Inferior parietal cortex (tissue), 1 donor: ENCODE measurements around the gene GOLGA8O.
"Not testable (repeated sequence)": the region's sequence is repeated elsewhere in the genome, so short reads cannot be mapped to it uniquely, and the experiment has no call there.

ENCODE experiments used
- DNase-seq: peaks from one replicate; pipeline ENCODE4 v3.0.0-alpha.2; 2016; ENCODE audit errors: extremely low spot score

GOLGA8O gene

DNA sequence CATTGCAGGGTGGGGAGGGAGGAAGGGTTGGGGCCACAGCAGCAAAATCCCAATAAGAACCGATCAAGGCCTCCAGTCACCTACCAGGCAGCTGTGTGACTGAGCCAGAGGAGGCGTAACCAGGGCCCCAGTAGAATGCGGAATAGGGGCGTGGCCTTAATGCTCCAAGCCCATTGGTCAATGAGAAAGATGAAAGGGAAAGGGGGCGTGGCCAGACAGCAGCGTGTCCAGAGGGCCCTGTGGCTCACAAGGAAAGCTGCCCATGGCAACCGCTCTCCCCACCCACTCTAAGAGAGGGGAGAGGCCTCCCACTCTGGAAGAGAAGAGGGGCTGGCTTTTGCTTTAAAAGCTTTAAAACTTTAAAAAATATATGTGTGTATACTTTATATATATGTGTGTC is at the start of gene GOLGA8O:
GOLGA8O (minus strand) TSS at position 101 of the 400 bp plus-strand sequence; CDS start at position 3, 98 bp downstream.
- DNase-seq, result not testable (repeated sequence)

DNA sequence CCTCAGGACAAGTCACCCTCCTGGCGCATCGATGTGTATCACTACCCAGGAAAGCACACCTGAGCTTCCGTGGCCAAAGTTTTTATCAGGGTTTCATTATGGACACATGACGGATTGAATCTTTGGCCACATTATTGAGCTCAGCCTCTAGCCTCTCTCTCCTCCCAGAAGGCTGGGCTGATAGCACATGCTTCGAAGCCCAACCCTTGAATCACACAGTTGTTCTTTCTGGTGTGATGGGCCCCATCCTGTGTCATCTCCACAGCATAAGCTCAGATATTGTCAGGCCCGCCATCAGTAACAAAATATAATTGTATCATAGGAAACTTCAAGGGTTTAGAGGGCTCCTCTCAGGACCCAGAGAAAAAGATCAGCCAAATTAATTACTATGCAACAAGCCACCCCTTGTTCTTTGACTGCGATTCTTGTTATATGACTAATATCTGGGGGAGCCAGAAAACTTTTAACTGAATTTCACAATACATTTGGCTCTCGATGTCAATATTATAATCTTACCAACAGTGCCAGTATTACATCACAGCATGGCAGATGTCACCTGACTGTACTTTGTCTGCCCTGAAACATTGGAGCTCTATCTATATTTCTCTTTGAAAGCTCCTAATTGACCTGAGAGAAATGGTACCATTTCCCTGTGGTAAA is 48.8 kb upstream of the GOLGA8O start:
- DNase-seq, result not testable (repeated sequence)

DNA sequence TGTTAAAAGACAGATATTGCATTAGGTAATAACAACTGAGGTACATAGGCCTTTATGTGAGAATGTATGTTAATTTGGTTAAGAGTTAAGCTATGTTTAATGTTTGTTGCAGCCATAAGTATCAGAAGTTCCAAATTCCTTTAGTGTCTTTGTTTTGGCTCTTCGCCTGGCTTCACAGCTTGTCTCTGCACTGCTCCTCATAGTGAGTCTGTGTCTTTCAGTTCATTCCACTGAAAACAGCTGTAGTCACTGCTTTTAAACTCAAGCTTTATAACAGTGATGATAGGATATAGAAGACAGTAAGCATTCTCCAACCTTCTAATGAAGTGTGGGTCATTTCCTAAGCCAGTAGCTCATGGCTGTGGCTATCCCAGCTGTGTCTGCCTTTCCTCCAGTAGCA is 47.5 kb upstream of the GOLGA8O start:
- DNase-seq, result not testable (repeated sequence)

DNA sequence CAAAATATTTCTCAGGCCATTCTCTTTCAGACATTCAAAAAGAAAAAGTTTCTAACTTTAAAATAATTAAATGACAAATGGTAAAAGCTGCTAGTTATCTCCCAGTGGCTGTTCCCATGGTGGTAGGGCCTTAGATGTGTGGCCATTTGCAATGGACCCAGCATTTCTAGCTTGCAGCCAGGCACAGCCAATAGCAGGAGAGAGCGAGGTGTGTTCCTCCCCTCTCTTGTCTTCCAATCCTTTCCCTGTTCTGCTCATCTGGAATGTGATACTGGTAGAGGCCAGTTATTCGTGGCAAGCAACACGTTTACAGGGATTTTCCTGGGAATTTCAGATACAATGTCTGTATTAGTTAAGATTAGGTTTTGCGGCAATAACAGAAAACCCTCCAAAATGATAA is 37.3 kb upstream of the GOLGA8O start:
- not testable (repeated sequence) for DNase-seq

DNA sequence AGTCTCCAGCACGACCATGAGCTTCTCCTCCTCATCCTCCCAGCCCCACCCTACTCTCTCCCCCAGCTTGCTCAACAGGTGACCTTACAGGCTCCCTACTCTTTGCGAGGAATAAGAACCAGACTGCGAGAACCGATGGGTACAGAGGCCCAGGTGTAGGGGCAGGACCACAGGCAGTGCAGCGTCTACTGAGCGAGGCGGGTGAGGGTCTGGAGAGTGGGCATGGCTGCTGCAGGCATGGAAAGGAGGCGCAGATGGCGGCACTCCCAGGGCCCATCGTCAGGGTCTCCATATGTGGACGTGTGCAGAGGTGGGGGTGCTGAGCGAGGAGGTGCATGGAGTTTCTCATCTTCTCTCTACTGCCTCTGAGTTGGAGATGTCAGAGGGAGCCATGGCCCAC is 31.0 kb upstream of the GOLGA8O start:
- DNase-seq, result not testable (repeated sequence)

DNA sequence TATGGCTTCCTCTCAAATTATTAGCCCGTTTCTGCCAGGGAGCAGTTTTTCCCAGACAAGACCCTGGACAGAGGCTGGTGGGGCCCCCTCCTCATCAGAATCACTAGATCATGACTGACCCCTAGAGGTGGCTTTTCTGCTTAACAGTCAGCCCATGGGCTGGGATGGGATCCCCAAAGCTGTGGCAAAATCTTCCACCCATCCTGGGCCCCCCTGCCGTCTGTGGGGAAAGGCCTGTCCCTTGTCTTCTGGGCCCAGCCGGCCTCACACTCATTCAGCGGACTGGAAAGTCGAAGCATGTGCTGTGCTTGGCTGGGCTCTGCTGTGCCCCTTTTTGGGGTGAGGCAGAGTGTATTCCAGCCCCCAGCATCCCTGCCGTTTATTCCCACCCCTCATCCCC is 27.9 kb upstream of the GOLGA8O start:
- DNase-seq, result not testable (repeated sequence)

DNA sequence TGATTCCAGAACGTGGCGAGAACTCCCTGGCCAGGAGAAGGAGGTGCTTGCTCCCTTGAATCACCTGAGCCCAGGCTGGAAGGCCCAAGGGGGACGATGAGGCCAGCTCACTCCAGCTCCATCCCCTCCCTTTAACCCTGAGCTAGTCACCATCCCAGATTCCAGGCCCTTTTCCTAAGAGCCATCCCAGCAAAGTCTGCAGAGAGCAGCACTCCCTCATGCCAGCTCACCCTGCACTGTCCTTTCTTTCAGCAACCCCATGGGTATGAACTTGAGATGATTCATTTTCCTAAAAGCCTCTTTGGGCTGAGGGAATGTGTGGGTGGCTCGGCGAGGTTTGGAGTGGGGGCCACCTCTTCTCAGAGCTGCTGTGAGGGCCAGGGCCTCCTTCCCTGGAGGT is 26.2 kb upstream of the GOLGA8O start:
- not testable (repeated sequence) for DNase-seq

DNA sequence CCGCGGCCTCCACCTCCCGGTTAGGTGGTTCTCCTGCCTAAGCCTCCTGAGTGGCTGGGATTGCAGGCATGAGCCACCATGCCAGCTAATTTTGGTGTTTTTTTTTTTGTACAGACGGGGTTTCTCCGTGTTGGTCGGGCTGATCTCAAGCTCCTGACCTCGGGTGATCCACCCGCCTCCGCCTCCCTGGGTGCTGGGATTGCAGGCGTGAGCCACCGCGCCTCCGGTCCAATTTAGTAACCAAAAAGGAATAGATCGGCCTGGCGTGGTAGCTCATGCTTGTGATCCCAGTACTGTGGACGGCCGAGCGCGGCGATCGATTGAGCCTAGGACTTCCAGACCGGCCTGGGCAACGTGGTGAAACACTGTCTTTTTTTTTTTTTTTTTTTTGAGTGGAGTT is 12.6 kb upstream of the GOLGA8O start:
- DNase-seq, result not testable (repeated sequence)

- DNase-seq, result not testable (repeated sequence)
These were observed 14.9 kb downstream of the GOLGA8O start for GRCh38 chr15:32440445-32440977.

- DNase-seq, result not testable (repeated sequence)
These were observed 21.1 kb downstream of the GOLGA8O start for GRCh38 chr15:32434102-32434963.

DNA sequence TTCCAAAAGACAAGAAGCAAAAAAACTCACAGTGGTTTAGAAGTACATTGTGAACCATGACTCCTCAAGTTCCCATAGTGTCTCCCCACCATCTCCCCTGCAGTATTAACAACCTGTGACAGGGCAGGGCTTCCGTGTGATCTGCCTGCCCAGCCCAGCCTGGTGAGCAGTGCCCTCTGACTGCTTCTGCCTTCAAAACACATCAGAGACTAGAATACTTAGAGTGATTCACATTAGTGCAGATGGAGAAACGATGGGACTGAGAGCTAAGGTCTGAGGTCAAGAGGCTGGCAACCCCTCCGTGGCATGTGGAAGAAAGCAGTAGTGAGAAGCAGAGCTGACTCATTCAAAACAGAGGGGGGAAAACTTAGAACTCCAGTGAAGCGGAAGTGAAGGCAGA is 27.8 kb downstream of the GOLGA8O start:
- not testable (repeated sequence) for DNase-seq

GRCh38 chr15:32426511-32426910 is 28.9 kb downstream of the GOLGA8O start:
- not testable (repeated sequence) for DNase-seq

DNA sequence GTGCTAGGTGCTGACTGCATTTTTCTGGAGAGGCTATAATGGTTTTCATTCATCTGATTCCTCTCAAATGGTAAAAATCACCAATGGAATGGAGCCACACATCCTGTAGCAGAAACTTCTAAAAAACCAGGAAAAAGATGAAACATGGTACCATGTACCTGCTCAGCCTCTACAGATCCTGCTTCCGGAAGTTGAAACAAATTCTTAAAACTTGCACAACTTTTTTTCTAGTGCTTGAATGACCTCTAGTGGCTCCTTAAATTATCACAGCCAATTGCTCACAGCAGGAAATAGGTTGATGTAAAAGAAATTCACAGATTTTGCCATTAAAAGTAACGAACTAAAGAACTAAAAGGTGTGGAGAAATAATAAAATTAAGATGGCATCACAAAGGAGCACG is 47.5 kb downstream of the GOLGA8O start:
- DNase-seq, result not testable (repeated sequence)

GRCh38 chr15:32403192-32403591 is 52.2 kb downstream of the GOLGA8O start, which contains the start of gene GOLGA8K:
Gene GOLGA8K (minus strand): TSS chr15:32403292. CDS start chr15:32403194, 98 bp downstream.
- not testable (repeated sequence) for DNase-seq

DNA sequence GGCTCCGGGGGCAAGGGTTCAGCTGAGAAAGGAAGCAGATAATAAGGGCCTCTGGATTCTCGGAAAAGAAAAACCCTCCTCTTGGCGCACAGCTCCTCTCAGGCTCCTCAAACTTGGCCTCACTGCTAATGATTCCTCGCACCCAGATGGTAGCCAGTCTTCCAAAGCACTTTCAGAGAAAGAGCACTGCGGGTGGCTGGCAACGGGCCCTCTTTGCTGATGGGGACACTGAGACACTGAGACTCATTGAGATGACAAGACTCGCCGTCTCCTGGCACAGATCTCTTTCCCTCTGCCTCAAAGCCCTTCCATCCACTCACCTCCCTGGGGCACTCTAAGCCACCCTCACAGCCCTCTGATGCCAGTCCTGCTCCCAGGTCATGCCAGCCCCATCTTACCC is 58.9 kb downstream of the GOLGA8O start:
- DNase-seq, result not testable (repeated sequence)
